IMR-90 (cell line): ENCODE results near the gene LYZL6. TPM values are rescaled to one million over a fixed set of nuclear protein-coding genes. Genes with fewer than 3 reads are reported as not detected.

Experiments
- ATAC-seq: fragments of 200-7000 bp; cut with Tn5 transposase; 2 replicates; pipeline ENCODE4 v1.9.1; 2020; ENCODE audit warnings: low read depth, mild to moderate bottlenecking, moderate library complexity
- BruUV-seq: library from RNA; stranded (reverse); fragments of 400-500 nt; replicated peaks from 2 replicates; lab custom pipeline; 2021; lab: Mats Ljungman, UMichigan
- CTCF ChIA-PET: fragments of 300-600 bp; formaldehyde crosslinking; extraction: SDS; loops from one replicate; lab custom pipeline; 2021; ENCODE audit warnings: antibody characterized with exemption; lab: Yijun Ruan, JAX
- POLR2A ChIA-PET: fragments of 300-600 bp; sonication (Branson Sonifier 250); formaldehyde crosslinking; loops from one replicate; lab custom pipeline; 2022; ENCODE audit warnings: antibody characterized with exemption; ENCODE audit not compliant: unreplicated experiment; lab: Charles Lee
- DNase-seq: peaks from one replicate; pipeline ENCODE4 v3.0.0; 2013
- H2AFZ ChIP-seq: replicated peaks from 2 replicates; pipeline ENCODE3; 2013; ENCODE audit warnings: low read length, mild to moderate bottlenecking; ENCODE audit not compliant: poor library complexity
- H2AK5ac ChIP-seq: 2 replicates; pipeline ENCODE4 v1.6.1; 2013; ENCODE audit warnings: low read depth, low read length, inconsistent platforms
- H2AK9ac ChIP-seq: replicated peaks from 2 replicates; pipeline ENCODE3; 2013; ENCODE audit warnings: mild to moderate bottlenecking, low read depth, low read length, moderate library complexity; ENCODE audit not compliant: poor library complexity
- H2BK120ac ChIP-seq: 2 replicates; pipeline ENCODE4 v1.6.1; 2013; ENCODE audit warnings: low read depth, low read length, inconsistent platforms
- H2BK15ac ChIP-seq: 3 replicates; pipeline ENCODE4 v1.6.1; 2013; ENCODE audit warnings: low read depth, low read length, inconsistent platforms
- H2BK20ac ChIP-seq: 2 replicates; pipeline ENCODE4 v1.6.1; 2013; ENCODE audit warnings: low read depth, mild to moderate bottlenecking, inconsistent platforms, low read length, moderate library complexity
- H2BK5ac ChIP-seq: 2 replicates; pipeline ENCODE4 v1.6.1; 2013; ENCODE audit warnings: mild to moderate bottlenecking, low read depth, low read length, inconsistent platforms; ENCODE audit not compliant: poor library complexity, severe bottlenecking
- H3K14ac ChIP-seq: replicated peaks from 2 replicates; pipeline ENCODE4 v1.6.1; 2013; ENCODE audit warnings: low read depth, low read length, inconsistent platforms
- H3K18ac ChIP-seq: 2 replicates; pipeline ENCODE4 v1.6.1; 2013; ENCODE audit warnings: low read depth, low read length, control low read depth
- H3K23ac ChIP-seq: 2 replicates; pipeline ENCODE4 v1.6.1; 2013; ENCODE audit warnings: low read depth, low read length, inconsistent platforms
- H3K27ac ChIP-seq: 2 replicates; pipeline ENCODE4 v1.5.1; 2013; ENCODE audit warnings: mild to moderate bottlenecking, control low read depth, low read length; ENCODE audit not compliant: insufficient read depth
- H3K27me3 ChIP-seq: 2 replicates; pipeline ENCODE4 v1.6.1; 2013; ENCODE audit warnings: low read length; ENCODE audit not compliant: control insufficient read depth, insufficient read depth
- H3K36me3 ChIP-seq: 2 replicates; pipeline ENCODE4 v1.6.1; 2013; ENCODE audit warnings: low read length, mixed read lengths; ENCODE audit not compliant: control insufficient read depth, insufficient read depth
- H3K4ac ChIP-seq: 2 replicates; pipeline ENCODE4 v1.6.1; 2013; ENCODE audit warnings: low read depth, low read length, inconsistent platforms
- H3K4me1 ChIP-seq: 2 replicates; pipeline ENCODE4 v1.6.1; 2013; ENCODE audit warnings: low read length, mixed read lengths; ENCODE audit not compliant: control insufficient read depth, insufficient read depth
- H3K4me2 ChIP-seq: 2 replicates; pipeline ENCODE4 v1.6.1; 2013; ENCODE audit warnings: low read depth, mild to moderate bottlenecking, control low read depth, low read length, moderate library complexity
- H3K4me3 ChIP-seq: 2 replicates; pipeline ENCODE4 v1.5.1; 2013; ENCODE audit warnings: low read depth, mild to moderate bottlenecking, control low read depth, low read length, moderate library complexity; ENCODE audit not compliant: insufficient read depth
- H3K56ac ChIP-seq: 2 replicates; pipeline ENCODE4 v1.6.1; 2013; ENCODE audit warnings: low read length, inconsistent platforms; ENCODE audit not compliant: insufficient read depth; ENCODE audit errors: extremely low read depth
- H3K79me1 ChIP-seq, 2 experiments: 2 replicates each; pipeline ENCODE4 v1.6.1; 2013; ENCODE audit warnings: low read length in 2 of 2, inconsistent platforms in 1 of 2, low read depth in 1 of 2
- H3K9ac ChIP-seq: 2 replicates; pipeline ENCODE4 v1.6.1; 2013; ENCODE audit warnings: low read depth, low read length, control low read depth
- H3K9me1 ChIP-seq: 2 replicates; pipeline ENCODE4 v1.6.1; 2013; ENCODE audit warnings: low read length, inconsistent platforms; ENCODE audit not compliant: insufficient read depth
- H3K9me3 ChIP-seq: 2 replicates; pipeline ENCODE4 v1.6.1; 2013; ENCODE audit warnings: low read length; ENCODE audit not compliant: control insufficient read depth, insufficient read depth
- H4K20me1 ChIP-seq: 2 replicates; pipeline ENCODE4 v1.6.1; 2013; ENCODE audit warnings: low read length, inconsistent platforms; ENCODE audit not compliant: insufficient read depth
- H4K5ac ChIP-seq: 2 replicates; pipeline ENCODE4 v1.6.1; 2013; ENCODE audit warnings: mild to moderate bottlenecking, low read depth, low read length, control low read depth
- H4K8ac ChIP-seq, 2 experiments: 2 replicates each; pipeline ENCODE4 v1.6.1; 2013; ENCODE audit warnings: low read depth in 2 of 2, low read length in 2 of 2, control low read depth in 1 of 2, inconsistent platforms in 1 of 2
- H4K91ac ChIP-seq: 2 replicates; pipeline ENCODE4 v1.6.1; 2013; ENCODE audit warnings: low read depth, low read length, inconsistent platforms; ENCODE audit not compliant: insufficient read depth
- BHLHE40 ChIP-seq: fragments of 150-350 bp; IDR thresholded peaks from 2 replicates; pipeline ENCODE4 v1.6.1; 2016; ENCODE audit warnings: mild to moderate bottlenecking, low read depth, low read length
- CHD1 ChIP-seq: IDR thresholded peaks from 2 replicates; pipeline ENCODE4 v1.6.1; 2012; ENCODE audit warnings: low read depth, low read length, improper control_type of control experiment
- ELK1 ChIP-seq: fragments of 150-350 bp; IDR thresholded peaks from 2 replicates; pipeline ENCODE4 v1.6.1; 2016; ENCODE audit warnings: low read depth, mild to moderate bottlenecking, low read length, moderate library complexity, borderline replicate concordance
- FOS ChIP-seq: fragments of 150-350 bp; IDR thresholded peaks from 2 replicates; pipeline ENCODE4 v1.6.1; 2016; ENCODE audit warnings: low read depth, low read length
- MAFK ChIP-seq: IDR thresholded peaks from 2 replicates; pipeline ENCODE4 v1.6.1; 2012; ENCODE audit warnings: low read depth, low read length, improper control_type of control experiment
- MXI1 ChIP-seq: IDR thresholded peaks from 2 replicates; pipeline ENCODE4 v1.6.1; 2012; ENCODE audit warnings: low read depth, mild to moderate bottlenecking, low read length, moderate library complexity, borderline replicate concordance
- NFE2L2 ChIP-seq: fragments of 150-350 bp; IDR thresholded peaks from 2 replicates; pipeline ENCODE4 v1.6.1; 2016; ENCODE audit warnings: low read depth, mild to moderate bottlenecking, low read length
- RAD21 ChIP-seq: IDR thresholded peaks from 2 replicates; pipeline ENCODE4 v1.6.1; 2012; ENCODE audit warnings: low read length, improper control_type of control experiment
- RCOR1 ChIP-seq: IDR thresholded peaks from 2 replicates; pipeline ENCODE4 v1.6.1; 2012; ENCODE audit warnings: mild to moderate bottlenecking, low read length, improper control_type of control experiment; ENCODE audit not compliant: insufficient replicate concordance
- RFX5 ChIP-seq: IDR thresholded peaks from 2 replicates; pipeline ENCODE4 v1.8.0; 2012; ENCODE audit warnings: low read depth, mild to moderate bottlenecking, low read length, moderate library complexity
- SMC3 ChIP-seq: fragments of 150-350 bp; IDR thresholded peaks from 2 replicates; pipeline ENCODE4 v1.6.1; 2016; ENCODE audit warnings: low read depth, mild to moderate bottlenecking, antibody characterized with exemption, low read length, moderate library complexity
- USF2 ChIP-seq: fragments of 150-350 bp; IDR thresholded peaks from 2 replicates; pipeline ENCODE4 v1.6.1; 2017; ENCODE audit warnings: mild to moderate bottlenecking, antibody characterized with exemption, low read length, low read depth
- WGBS, 2 experiments: methylation state at CpG; one replicate each; pipeline versions ENCODE4 v1.1.5 to v1.1.7; 2013; ENCODE audit warnings: missing lambda C conversion rate in 2 of 2; ENCODE audit not compliant: insufficient read length in 1 of 2; ENCODE audit errors: extremely low coverage in 2 of 2; 5-methylcytosine and 5-hydroxymethylcytosine counted together
- dilution Hi-C: fragments of 300-500 bp; cut with HindIII; formaldehyde crosslinking; loops from one replicate; pipeline ENCODE4 v1.14.3; 2018; ENCODE audit warnings: low sequenced_read_pairs; ENCODE audit not compliant: unreplicated experiment
- in situ Hi-C: fragments of 300-500 bp; cut with MboI; formaldehyde crosslinking; loops from 3 replicates; pipeline ENCODE4 v1.14.3; 2019; ENCODE audit warnings: low sequenced_read_pairs, inconsistent platforms, mixed read lengths
- intact Hi-C: fragments of 100-400 bp; cut with micrococcal nuclease; formaldehyde crosslinking; loops from 2 replicates; pipeline ENCODE4 v1.10.0; 2022
- polyA plus RNA-seq, 3 experiments: library from polyadenylated mRNA; depleted of rRNA; stranded (reverse); fragments of >200 nt; gene quantifications; 2 replicates each; pipeline ENCODE4 v1.2.3, GENCODE V29; 2012; ENCODE audit warnings: low replicate concordance in 1 of 3
- total RNA-seq: library from RNA; depleted of rRNA; stranded (reverse); fragments of >200 nt; gene quantifications from 2 replicates; pipeline ENCODE4 v1.2.3, GENCODE V29; 2012

LYZL6 gene
- total and polyA plus RNA-seq, 2 of the 4 experiments (the other 2 are of a cell fraction) = not detected

- H3K4me3 ChIP-seq = no peak overlapping the region
These were observed 36.4 kb downstream of the LYZL6 start for GRCh38 chr17:35906926-35907637.

More at GRCh38 chr17:35906926-35907637, 36.4 kb downstream of the LYZL6 start:
- Histone ChIP-seq H3K4me1 (no peaks in the 10 kb centered on the region), H3K4me2 (no peak overlapping the region), H4K5ac (no peak overlapping the region), H2AFZ (no peak overlapping the region), H2BK15ac (no peak overlapping the region), H4K8ac (no peak overlapping the region), H3K23ac (no peak overlapping the region), H3K9me3 (no peaks in the 10 kb centered on the region), H3K36me3 (no peaks in the 10 kb centered on the region), H3K27me3 (peaks cover 4% of the 10 kb centered on the region; the same call in 1 of the 2 replicates), H3K79me1 (no peaks in the 10 kb centered on the region), H4K20me1 (no peaks in the 10 kb centered on the region; the same call in 1 of the 2 replicates), H3K56ac (no peak overlapping the region), H2AK9ac (no peak overlapping the region), H2BK5ac (no peak overlapping the region), H2BK20ac (no peak overlapping the region), H3K9me1 (no peaks in the 10 kb centered on the region; the same call in 1 of the 2 replicates), H4K91ac (no peak overlapping the region), H3K18ac (no peak overlapping the region), H2BK120ac (no peak overlapping the region), H3K14ac (no peak overlapping the region), H3K9ac (no peak overlapping the region), H2AK5ac (no peak overlapping the region), H3K4ac (no peak overlapping the region), H3K27ac (no peak overlapping the region)
- DNase-seq (no peak), ATAC-seq (no peak)
- intact Hi-C loops (no loop called here), dilution Hi-C loops (no loop called here), in situ Hi-C loops (no loop called here)
- POLR2A ChIA-PET = no interaction called here
- WGBS, 2 experiments = no CpG with 5 or more reads among the region's 3 CpGs
- no peak for TF ChIP-seq CHD1
- no peak for TF ChIP-seq NFE2L2
- no peak for TF ChIP-seq SMC3
- no peak for TF ChIP-seq ELK1
- no peak for TF ChIP-seq RFX5
- TF ChIP-seq USF2 = no peak
- no peak for TF ChIP-seq RAD21
- TF ChIP-seq MAFK = no peak
- no peak for TF ChIP-seq RCOR1
- TF ChIP-seq BHLHE40 = no peak
- no peak for TF ChIP-seq MXI1
- TF ChIP-seq FOS = no peak
- CTCF ChIA-PET = no interaction called here
- no TSS peak for BruUV-seq
